ENCODE data around the gene RBBP5. TPM values are rescaled to one million over a fixed set of nuclear protein-coding genes. Genes with fewer than 3 reads are reported as not detected.

RBBP5 gene
- total and polyA plus RNA-seq, 2 donors (not counting 1 experiment from before 2014, with no cell fraction given), result 6.8 to 18.5 TPM

GRCh38 chr1:205069371-205070125 lies 52.2 kb downstream of the RBBP5 start:
- no peak overlapping the region for H3K27ac Mint-ChIP-seq
- H3K27me3 Mint-ChIP-seq, result no peaks in the 10 kb centered on the region
- no peaks in the 10 kb centered on the region for H3K9me3 Mint-ChIP-seq (ENCODE audit: insufficient read depth)
- H3K4me3 Mint-ChIP-seq, result no peak overlapping the region
- H3K79me2 ChIP-seq (ENCODE audit: control insufficient read depth, insufficient read depth, low read length), result no peaks in the 10 kb centered on the region
- WGBS (ENCODE audit: insufficient coverage), result 96% methylated on average over 42 of the region's 42 CpGs
- ChIA-PET POLR2A (no interaction called here), CTCF (interaction anchor here (1.2 kb wide), 1 partner anchor 8 kb away, joined by 7 read pairs; no protein-coding TSS in a partner anchor)
- no peak for DNase-seq
- no peak overlapping the region for H3K27ac ChIP-seq (ENCODE audit: low read length in 2 of 2)
- H3K9me3 ChIP-seq (ENCODE audit: control extremely low read depth in 1 of 3, control insufficient read depth in 2 of 3, insufficient read depth in 1 of 3, low read length in 2 of 3), result no peaks in the 10 kb centered on the region
- no peak overlapping the region for H3K9ac ChIP-seq (ENCODE audit: low read length)
- no peak for TF ChIP-seq CTCF (IDR thresholded peaks at IDR 0.05)
- TF ChIP-seq EZH2 (IDR thresholded peaks at IDR 0.05; ENCODE audit: borderline replicate concordance, insufficient read depth, low read depth, low read length, poor library complexity, severe bottlenecking), result no peak
- no peak overlapping the region for H2AFZ ChIP-seq (ENCODE audit: insufficient read depth, low read depth, low read length, poor library complexity, severe bottlenecking)
- H3K4me1 Mint-ChIP-seq, result no peaks in the 10 kb centered on the region
- ATAC-seq (ENCODE audit: low read depth), result no peak
- no peaks in the 10 kb centered on the region for H3K36me3 ChIP-seq (replicated peaks in 1 of 2; ENCODE audit: control extremely low read depth in 1 of 2, control insufficient read depth in 1 of 2, extremely low read depth in 1 of 2, insufficient read depth in 2 of 2, low read length in 1 of 2)
- H3K4me1 ChIP-seq (ENCODE audit: control insufficient read depth in 2 of 2, insufficient read depth in 2 of 2, low read length in 2 of 2), result no peaks in the 10 kb centered on the region
- H3K4me2 ChIP-seq (replicated peaks; ENCODE audit: low read depth, low read length, poor library complexity, severe bottlenecking), result no peak overlapping the region
- no peak overlapping the region for H3K4me3 ChIP-seq (ENCODE audit: control extremely low read depth in 1 of 5, extremely low read depth in 1 of 5, insufficient read depth in 1 of 5, low read depth in 2 of 5, low read length in 4 of 5)
- intact Hi-C loops (cut with micrococcal nuclease), result no loop called here
- no peaks in the 10 kb centered on the region for H3K27me3 ChIP-seq (replicated peaks in 1 of 4; ENCODE audit: control extremely low read depth in 1 of 4, control insufficient read depth in 3 of 4, insufficient read depth in 4 of 4, low read length in 3 of 4)
- H4K20me1 ChIP-seq (ENCODE audit: control insufficient read depth, insufficient read depth, low read length, poor library complexity, severe bottlenecking), result no peaks in the 10 kb centered on the region

- Histone ChIP-seq H3K27ac (ENCODE audit: low read length in 2 of 2) (no peak overlapping the region), H3K9ac (ENCODE audit: low read length) (no peak overlapping the region), H3K79me2 (ENCODE audit: control insufficient read depth, insufficient read depth, low read length) (no peaks in the 10 kb centered on the region), H3K4me1 (ENCODE audit: control insufficient read depth in 2 of 2, insufficient read depth in 2 of 2, low read length in 2 of 2) (no peaks in the 10 kb centered on the region), H3K4me2 (replicated peaks; ENCODE audit: low read depth, low read length, poor library complexity, severe bottlenecking) (no peak overlapping the region), H3K4me3 (ENCODE audit: control extremely low read depth in 1 of 5, extremely low read depth in 1 of 5, insufficient read depth in 1 of 5, low read depth in 2 of 5, low read length in 4 of 5) (no peak overlapping the region), H3K27me3 (replicated peaks in 1 of 4; ENCODE audit: control extremely low read depth in 1 of 4, control insufficient read depth in 3 of 4, insufficient read depth in 4 of 4, low read length in 3 of 4) (no peaks in the 10 kb centered on the region), H3K36me3 (replicated peaks in 1 of 2; ENCODE audit: control extremely low read depth in 1 of 2, control insufficient read depth in 1 of 2, extremely low read depth in 1 of 2, insufficient read depth in 2 of 2, low read length in 1 of 2) (no peaks in the 10 kb centered on the region), H4K20me1 (ENCODE audit: control insufficient read depth, insufficient read depth, low read length, poor library complexity, severe bottlenecking) (no peaks in the 10 kb centered on the region), H3K9me3 (ENCODE audit: control extremely low read depth in 1 of 3, control insufficient read depth in 2 of 3, insufficient read depth in 1 of 3, low read length in 2 of 3) (no peaks in the 10 kb centered on the region), H2AFZ (ENCODE audit: insufficient read depth, low read depth, low read length, poor library complexity, severe bottlenecking) (no peak overlapping the region)
- TF ChIP-seq CTCF (IDR thresholded peaks at IDR 0.05) (no peak), EZH2 (IDR thresholded peaks at IDR 0.05; ENCODE audit: borderline replicate concordance, insufficient read depth, low read depth, low read length, poor library complexity, severe bottlenecking) (no peak)
- H3K4me3 Mint-ChIP-seq, result no peak overlapping the region
- no peak for ATAC-seq (ENCODE audit: low read depth)
- WGBS (ENCODE audit: insufficient coverage), result 90% methylated on average over 2 of the region's 2 CpGs
- ChIA-PET POLR2A (no interaction called here), CTCF (no interaction called here)
- no peaks in the 10 kb centered on the region for H3K27me3 Mint-ChIP-seq
- H3K4me1 Mint-ChIP-seq, result no peaks in the 10 kb centered on the region
- no peak for DNase-seq
- intact Hi-C loops (cut with micrococcal nuclease), result no loop called here
- H3K27ac Mint-ChIP-seq, result no peak overlapping the region
- no peaks in the 10 kb centered on the region for H3K9me3 Mint-ChIP-seq (ENCODE audit: insufficient read depth)
These were observed 53.2 kb downstream of the RBBP5 start for GRCh38 chr1:205068457-205069040.

Data from B cell (primary cell).